GM12878 (cell line): Measurements from ENCODE around the gene LDB2. TPM values are rescaled to one million over a fixed set of nuclear protein-coding genes. Genes with fewer than 3 reads are reported as not detected.

Experiments used
- ATAC-seq: fragments of 200-7000 bp; cut with Tn5 transposase; 3 replicates; pipeline ENCODE4 v1.9.1; 2020; ENCODE audit warnings: mild to moderate bottlenecking, moderate library complexity
- BruUV-seq: library from RNA; stranded (reverse); fragments of 400-500 nt; replicated peaks from 2 replicates; lab custom pipeline; 2021; lab: Mats Ljungman, UMichigan
- CTCF ChIA-PET: fragments of 300-600 bp; sonication (Branson Sonifier 250); formaldehyde crosslinking; extraction: SDS; loops from one replicate; lab custom pipeline; 2021; ENCODE audit warnings: inconsistent platforms; lab: Yijun Ruan, JAX
- POLR2A ChIA-PET: fragments of 350-600 bp; formaldehyde crosslinking; extraction: SDS; loops from one replicate; lab custom pipeline; 2021; ENCODE audit warnings: inconsistent platforms; lab: Charles Lee
- RAD21 ChIA-PET: fragments of 300-600 bp; sonication (Branson Sonifier 250); formaldehyde crosslinking; loops from one replicate; lab custom pipeline; 2023; ENCODE audit warnings: antibody characterized with exemption; ENCODE audit not compliant: unreplicated experiment; lab: Charles Lee
- SMC1A ChIA-PET: fragments of 300-600 bp; sonication (Branson Sonifier 250); formaldehyde crosslinking; loops from one replicate; lab custom pipeline; 2023; ENCODE audit not compliant: unreplicated experiment, uncharacterized antibody; lab: Charles Lee
- DNase-seq: peaks from one replicate; pipeline ENCODE4 v3.0.0-alpha.2; 2011; ENCODE audit warnings: low read depth, low spot score
- FAIRE-seq: peaks from 3 replicates; lab custom pipeline; 2011; peaks lifted over from hg19 to GRCh38; lab: Jason Lieb, UNC
- H2AFZ ChIP-seq: 2 replicates; pipeline ENCODE4 v1.6.0; 2011; ENCODE audit warnings: low read depth, low read length, control low read depth; ENCODE audit not compliant: control insufficient read depth
- H3K27ac ChIP-seq: 2 replicates; pipeline ENCODE4 v1.5.1; 2011; ENCODE audit warnings: control low read depth; ENCODE audit not compliant: control insufficient read depth, insufficient read depth
- H3K27me3 ChIP-seq, 2 experiments: replicated peaks in 1 of 2; 2 replicates each; pipeline versions ENCODE4 v1.6.0 to v1.6.1; 2011; ENCODE audit warnings: low read length in 1 of 2; ENCODE audit not compliant: control insufficient read depth in 2 of 2, insufficient read depth in 2 of 2
- H3K36me3 ChIP-seq, 2 experiments: 2 replicates each; pipeline ENCODE4 v1.5.1; 2011; ENCODE audit warnings: low read length in 1 of 2; ENCODE audit not compliant: control insufficient read depth in 2 of 2, insufficient read depth in 2 of 2
- H3K4me1 ChIP-seq: 2 replicates; pipeline ENCODE4 v1.6.1; 2011; ENCODE audit warnings: mild to moderate bottlenecking, low read length, moderate library complexity, mixed read lengths; ENCODE audit not compliant: control insufficient read depth, insufficient read depth
- H3K4me2 ChIP-seq: 2 replicates; pipeline ENCODE4 v1.6.0; 2011; ENCODE audit warnings: control low read depth; ENCODE audit not compliant: control insufficient read depth, insufficient read depth
- H3K4me3 ChIP-seq: fragments of 200-600 bp; sonication (generic); 2 replicates; pipeline ENCODE4 v1.5.1; 2016
- H3K79me2 ChIP-seq: 2 replicates; pipeline ENCODE4 v1.6.0; 2011; ENCODE audit warnings: low read length; ENCODE audit not compliant: control insufficient read depth, insufficient read depth
- H3K9ac ChIP-seq: 2 replicates; pipeline ENCODE4 v1.8.0; 2011; ENCODE audit warnings: low read length, control low read depth, mixed read lengths; ENCODE audit not compliant: control insufficient read depth, insufficient read depth
- H3K9me3 ChIP-seq: replicated peaks from 3 replicates; pipeline ENCODE4 v1.5.1; 2011; ENCODE audit warnings: mild to moderate bottlenecking, low read length; ENCODE audit not compliant: control insufficient read depth, insufficient read depth
- H4K20me1 ChIP-seq: 2 replicates; pipeline ENCODE4 v1.6.0; 2011; ENCODE audit not compliant: control insufficient read depth, insufficient read depth
- FOXM1 ChIP-seq: IDR thresholded peaks from 2 replicates; pipeline ENCODE4 v1.6.1; 2012; ENCODE audit warnings: low read depth, mild to moderate bottlenecking, inconsistent platforms, low read length, moderate library complexity
- GATAD2B ChIP-seq: fragments of 450-650 bp; conservative IDR thresholded peaks from 2 replicates; pipeline ENCODE4 v1.6.1; 2017; ENCODE audit warnings: low read depth, mild to moderate bottlenecking, moderate library complexity
- NBN ChIP-seq: fragments of 450-650 bp; IDR thresholded peaks from 2 replicates; pipeline ENCODE4 v1.6.1; 2016
- POLR2A ChIP-seq: IDR thresholded peaks from 2 replicates; pipeline ENCODE4 v1.6.1; 2011; ENCODE audit warnings: low read depth, mild to moderate bottlenecking, low read length
- POLR2AphosphoS2 ChIP-seq: IDR thresholded peaks from 2 replicates; pipeline ENCODE4 v1.6.1; 2011; ENCODE audit warnings: low read depth, mild to moderate bottlenecking, low read length, improper control_type of control experiment, moderate library complexity
- POU2F2 ChIP-seq: IDR thresholded peaks from 3 replicates; pipeline ENCODE4 v1.6.1; 2011; ENCODE audit warnings: low read depth, mild to moderate bottlenecking, low read length, borderline replicate concordance
- SMAD5 ChIP-seq: IDR thresholded peaks from 2 replicates; pipeline ENCODE4 v1.6.1; 2016; ENCODE audit warnings: antibody characterized with exemption, low read depth
- SMARCA5 ChIP-seq: fragments of 450-650 bp; IDR thresholded peaks from 2 replicates; pipeline ENCODE4 v1.6.1; 2017; ENCODE audit warnings: mild to moderate bottlenecking
- TAF1 ChIP-seq: IDR thresholded peaks from 2 replicates; pipeline ENCODE4 v1.6.1; 2011; ENCODE audit warnings: mild to moderate bottlenecking, low read depth, low read length, borderline replicate concordance
- TARDBP ChIP-seq: IDR thresholded peaks from 2 replicates; pipeline ENCODE4 v1.6.1; 2016; ENCODE audit warnings: borderline replicate concordance
- WGBS: methylation state at CpG from one replicate; pipeline ENCODE4 v1.1.6; 2016; ENCODE audit warnings: low lambda C conversion rate; ENCODE audit not compliant: insufficient replicate concordance, insufficient coverage; ENCODE audit errors: missing lambda C conversion rate; 5-methylcytosine and 5-hydroxymethylcytosine counted together
- in situ Hi-C: fragments of 300-500 bp; cut with MboI; formaldehyde crosslinking; loops from 9 replicates; pipeline ENCODE4 v1.14.3; 2018; ENCODE audit warnings: mixed read lengths
- intact Hi-C: fragments of 100-400 bp; cut with micrococcal nuclease; formaldehyde crosslinking; loops from one replicate; pipeline ENCODE4 v1.14.2; 2022; ENCODE audit not compliant: unreplicated experiment
- polyA plus RNA-seq, 11 experiments: library from polyadenylated mRNA; depleted of rRNA in 4 of 11; unstranded in 6 of 11; stranded (reverse) in 5 of 11; fragments of >200 nt; fragmentation: Nextera tagmentation in 4 of 11; fragmentation: Illumina TruSeq in 1 of 11; extraction: Ambion mirVana in 4 of 11; extraction: Trizol in 1 of 11; gene quantifications; 1 replicate in 1 of 11; 2 replicates in 10 of 11; pipeline versions ENCODE4 v1.2.1 to v1.2.3, GENCODE V29; 2011 to 2016; ENCODE audit warnings: inconsistent platforms in 2 of 11, missing spikeins in 2 of 11, low read depth in 1 of 11
- total RNA-seq, 4 experiments: library from RNA; depleted of rRNA in 3 of 4; stranded (reverse); fragments of >200 nt in 3 of 4; fragmentation: Illumina TruSeq in 1 of 4; extraction: Trizol in 1 of 4; gene quantifications; 2 replicates each; pipeline versions ENCODE4 v1.2.1 to v1.2.3, GENCODE V29; 2013 to 2021
- TF ChIP-seq, protein P1 (sequence below): IDR thresholded peaks from 2 replicates; pipeline ENCODE4 v1.6.1; 2011; ENCODE audit warnings: borderline replicate concordance, low read depth, mild to moderate bottlenecking, moderate library complexity, mixed read lengths, low read length; ENCODE audit not compliant: insufficient read depth; ENCODE audit errors: extremely low read length
- TF ChIP-seq, protein P2 (sequence below): fragments of 450-650 bp; IDR thresholded peaks from 2 replicates; pipeline ENCODE4 v1.6.1; 2017; ENCODE audit warnings: mild to moderate bottlenecking, moderate library complexity
- TF ChIP-seq, protein P3 (sequence below): IDR thresholded peaks from 2 replicates; pipeline ENCODE4 v1.6.1; 2011; ENCODE audit warnings: borderline replicate concordance, low read depth, mild to moderate bottlenecking, moderate library complexity, low read length; ENCODE audit not compliant: insufficient read depth, poor library complexity, severe bottlenecking

The LDB2 gene
- total and polyA plus RNA-seq, 10 of the 15 experiments (the other 5 are each of a cell fraction or from before 2014, with no cell fraction given): 0.15 TPM; not detected in 9

DNA sequence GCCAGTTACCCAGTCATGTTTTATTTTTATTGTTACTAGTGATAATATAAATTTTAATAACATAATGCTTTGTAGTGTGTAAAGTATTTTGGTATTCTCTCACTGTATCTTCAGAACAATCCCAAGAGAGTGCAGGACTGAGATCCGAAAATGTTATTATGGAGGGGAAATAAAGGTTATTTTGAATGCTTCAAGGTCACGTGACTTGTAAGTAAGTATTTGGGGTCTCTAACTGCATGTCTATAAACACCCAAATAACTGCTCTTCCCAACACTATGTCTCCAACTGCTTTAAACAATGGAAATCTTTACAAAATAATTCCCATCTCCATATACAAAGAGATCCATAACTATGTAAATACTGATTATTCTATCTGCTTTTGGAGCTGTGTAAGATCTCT, 302.2 kb downstream of the LDB2 start:
- 15% methylated on average over 2 of the region's 2 CpGs for whole genome bisulfite sequencing
- CTCF ChIA-PET: no interaction called here
- H2AFZ ChIP-seq: no peak overlapping the region
- RAD21 ChIA-PET: no interaction called here
- no peaks in the 10 kb centered on the region for H3K9me3 ChIP-seq
- BruUV-seq: no TSS peak
- SMC1A ChIA-PET: no interaction called here
- intact Hi-C loops: no loop called here
- in situ Hi-C loops: no loop called here
- no peak for ATAC-seq
- POLR2A ChIA-PET: no interaction called here
- H3K27ac ChIP-seq: no peak overlapping the region
- H3K4me3 ChIP-seq: no peak overlapping the region
- H3K4me2 ChIP-seq: no peak overlapping the region
- H3K79me2 ChIP-seq: no peaks in the 10 kb centered on the region
- H3K27me3 ChIP-seq: no peaks in the 10 kb centered on the region
- H3K9ac ChIP-seq: no peak overlapping the region
- no peaks in the 10 kb centered on the region for H3K4me1 ChIP-seq
- TF ChIP-seq POLR2A (no peak), SMARCA5 (no peak), TARDBP (no peak), TAF1 (no peak), NBN (no peak), SMAD5 (no peak)
- TF ChIP-seq, protein P1, sequence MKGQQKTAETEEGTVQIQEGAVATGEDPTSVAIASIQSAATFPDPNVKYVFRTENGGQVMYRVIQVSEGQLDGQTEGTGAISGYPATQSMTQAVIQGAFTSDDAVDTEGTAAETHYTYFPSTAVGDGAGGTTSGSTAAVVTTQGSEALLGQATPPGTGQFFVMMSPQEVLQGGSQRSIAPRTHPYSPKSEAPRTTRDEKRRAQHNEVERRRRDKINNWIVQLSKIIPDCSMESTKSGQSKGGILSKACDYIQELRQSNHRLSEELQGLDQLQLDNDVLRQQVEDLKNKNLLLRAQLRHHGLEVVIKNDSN: no peak
- no peaks in the 10 kb centered on the region for H4K20me1 ChIP-seq
- DNase-seq: no peak
- no peak for FAIRE-seq
- no peaks in the 10 kb centered on the region for H3K36me3 ChIP-seq

DNA sequence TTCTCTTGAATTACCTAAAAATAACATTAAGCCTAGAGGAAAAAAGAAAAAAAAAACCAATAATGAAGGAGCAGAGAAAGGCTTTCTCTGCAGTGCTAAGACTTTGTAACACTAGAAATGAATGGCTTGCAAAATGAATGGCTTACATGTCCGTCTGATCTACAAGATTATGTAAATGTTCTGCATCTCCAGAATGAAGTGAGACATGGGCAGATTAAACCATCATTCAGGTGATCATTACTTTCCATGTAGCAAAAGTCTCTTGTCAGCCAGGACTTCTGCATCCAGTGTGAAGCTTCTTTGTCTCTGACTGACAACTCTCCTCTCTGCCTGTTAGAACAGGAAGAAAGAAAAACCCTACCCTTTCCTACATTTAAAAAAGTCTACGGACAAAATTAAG, 304.3 kb downstream of the LDB2 start:
- ATAC-seq (no peak), DNase-seq (no peak), FAIRE-seq (no peak)
- Histone ChIP-seq H3K4me1 (no peaks in the 10 kb centered on the region), H3K4me2 (no peak overlapping the region), H4K20me1 (no peaks in the 10 kb centered on the region), H3K9ac (no peak overlapping the region), H3K9me3 (no peaks in the 10 kb centered on the region), H2AFZ (no peak overlapping the region), H3K27ac (no peak overlapping the region), H3K79me2 (no peaks in the 10 kb centered on the region), H3K36me3 (no peaks in the 10 kb centered on the region), H3K27me3 (no peaks in the 10 kb centered on the region), H3K4me3 (no peak overlapping the region)
- TF ChIP-seq GATAD2B: no peak
- TF ChIP-seq, protein P2, sequence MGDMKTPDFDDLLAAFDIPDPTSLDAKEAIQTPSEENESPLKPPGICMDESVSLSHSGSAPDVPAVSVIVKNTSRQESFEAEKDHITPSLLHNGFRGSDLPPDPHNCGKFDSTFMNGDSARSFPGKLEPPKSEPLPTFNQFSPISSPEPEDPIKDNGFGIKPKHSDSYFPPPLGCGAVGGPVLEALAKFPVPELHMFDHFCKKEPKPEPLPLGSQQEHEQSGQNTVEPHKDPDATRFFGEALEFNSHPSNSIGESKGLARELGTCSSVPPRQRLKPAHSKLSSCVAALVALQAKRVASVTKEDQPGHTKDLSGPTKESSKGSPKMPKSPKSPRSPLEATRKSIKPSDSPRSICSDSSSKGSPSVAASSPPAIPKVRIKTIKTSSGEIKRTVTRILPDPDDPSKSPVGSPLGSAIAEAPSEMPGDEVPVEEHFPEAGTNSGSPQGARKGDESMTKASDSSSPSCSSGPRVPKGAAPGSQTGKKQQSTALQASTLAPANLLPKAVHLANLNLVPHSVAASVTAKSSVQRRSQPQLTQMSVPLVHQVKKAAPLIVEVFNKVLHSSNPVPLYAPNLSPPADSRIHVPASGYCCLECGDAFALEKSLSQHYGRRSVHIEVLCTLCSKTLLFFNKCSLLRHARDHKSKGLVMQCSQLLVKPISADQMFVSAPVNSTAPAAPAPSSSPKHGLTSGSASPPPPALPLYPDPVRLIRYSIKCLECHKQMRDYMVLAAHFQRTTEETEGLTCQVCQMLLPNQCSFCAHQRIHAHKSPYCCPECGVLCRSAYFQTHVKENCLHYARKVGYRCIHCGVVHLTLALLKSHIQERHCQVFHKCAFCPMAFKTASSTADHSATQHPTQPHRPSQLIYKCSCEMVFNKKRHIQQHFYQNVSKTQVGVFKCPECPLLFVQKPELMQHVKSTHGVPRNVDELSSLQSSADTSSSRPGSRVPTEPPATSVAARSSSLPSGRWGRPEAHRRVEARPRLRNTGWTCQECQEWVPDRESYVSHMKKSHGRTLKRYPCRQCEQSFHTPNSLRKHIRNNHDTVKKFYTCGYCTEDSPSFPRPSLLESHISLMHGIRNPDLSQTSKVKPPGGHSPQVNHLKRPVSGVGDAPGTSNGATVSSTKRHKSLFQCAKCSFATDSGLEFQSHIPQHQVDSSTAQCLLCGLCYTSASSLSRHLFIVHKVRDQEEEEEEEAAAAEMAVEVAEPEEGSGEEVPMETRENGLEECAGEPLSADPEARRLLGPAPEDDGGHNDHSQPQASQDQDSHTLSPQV: no peak
- TF ChIP-seq, protein P3, sequence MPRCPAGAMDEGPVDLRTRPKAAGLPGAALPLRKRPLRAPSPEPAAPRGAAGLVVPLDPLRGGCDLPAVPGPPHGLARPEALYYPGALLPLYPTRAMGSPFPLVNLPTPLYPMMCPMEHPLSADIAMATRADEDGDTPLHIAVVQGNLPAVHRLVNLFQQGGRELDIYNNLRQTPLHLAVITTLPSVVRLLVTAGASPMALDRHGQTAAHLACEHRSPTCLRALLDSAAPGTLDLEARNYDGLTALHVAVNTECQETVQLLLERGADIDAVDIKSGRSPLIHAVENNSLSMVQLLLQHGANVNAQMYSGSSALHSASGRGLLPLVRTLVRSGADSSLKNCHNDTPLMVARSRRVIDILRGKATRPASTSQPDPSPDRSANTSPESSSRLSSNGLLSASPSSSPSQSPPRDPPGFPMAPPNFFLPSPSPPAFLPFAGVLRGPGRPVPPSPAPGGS: no peak
- TF ChIP-seq POLR2AphosphoS2: no peak
- TF ChIP-seq POU2F2: no peak
- TF ChIP-seq FOXM1: no peak
- ChIA-PET SMC1A (no interaction called here), RAD21 (no interaction called here), CTCF (no interaction called here), POLR2A (no interaction called here)
- no TSS peak for BruUV-seq
- intact Hi-C loops (no loop called here), in situ Hi-C loops (no loop called here)
- WGBS: 20% methylated on average over 2 of the region's 2 CpGs
